T-helper 1 cell treated with Interleukin-12 subunit alpha and Interleukin-12 subunit beta and Interleukin-4 antibody, amounts not matched to agents 30 ng/mL and 1 ng/mL, for 36 hours (primary cell): ENCODE measurements around the gene CHODL. TPM values are rescaled to one million over a fixed set of nuclear protein-coding genes. Genes with fewer than 3 reads are reported as not detected.

Experiments used
- intact Hi-C: fragments of 100-400 bp; cut with micrococcal nuclease; formaldehyde crosslinking; loops from one replicate; pipeline ENCODE4 v1.15.1; 2024
- total RNA-seq: library from RNA; stranded (reverse); gene quantifications from 2 replicates; pipeline ENCODE4 v1.2.3, GENCODE V29; 2022

The CHODL gene, protein sequence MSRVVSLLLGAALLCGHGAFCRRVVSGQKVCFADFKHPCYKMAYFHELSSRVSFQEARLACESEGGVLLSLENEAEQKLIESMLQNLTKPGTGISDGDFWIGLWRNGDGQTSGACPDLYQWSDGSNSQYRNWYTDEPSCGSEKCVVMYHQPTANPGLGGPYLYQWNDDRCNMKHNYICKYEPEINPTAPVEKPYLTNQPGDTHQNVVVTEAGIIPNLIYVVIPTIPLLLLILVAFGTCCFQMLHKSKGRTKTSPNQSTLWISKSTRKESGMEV
- not detected in 2 replicates for total RNA-seq

GRCh38 chr21:18244671-18245463 lies at the start of gene CHODL:
Gene CHODL, plus strand, starts transcription at chr21:18244833. Its CDS starts 391 bp downstream, at chr21:18245224.
- intact Hi-C loops, result loop anchor here (5.0 kb wide), 1 partner anchor 558 kb away; no protein-coding TSS in a partner anchor

GRCh38 chr21:18204931-18205330 lies 39.7 kb upstream of the CHODL start:
- intact Hi-C loops, result no loop called here

DNA sequence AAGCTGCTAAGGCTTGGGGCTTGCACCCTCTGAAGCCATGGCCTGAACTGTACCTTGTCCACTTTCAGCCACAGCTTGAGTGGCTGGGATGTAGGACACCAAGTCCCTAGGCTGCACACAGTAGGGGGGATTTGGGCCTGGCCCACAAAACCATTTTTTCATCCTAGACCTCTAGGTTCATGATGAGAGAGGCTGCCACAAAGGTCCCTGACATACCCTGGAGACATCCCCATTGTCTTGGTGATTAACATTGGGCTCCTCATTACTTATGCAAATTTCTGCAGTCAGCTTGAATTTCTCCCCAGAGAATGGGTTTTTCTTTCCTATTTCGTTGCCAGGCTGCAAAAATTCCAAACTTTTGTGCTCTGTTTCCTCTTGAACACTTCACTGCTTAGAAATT lies 26.3 kb upstream of the CHODL start:
- intact Hi-C loops, result no loop called here

DNA sequence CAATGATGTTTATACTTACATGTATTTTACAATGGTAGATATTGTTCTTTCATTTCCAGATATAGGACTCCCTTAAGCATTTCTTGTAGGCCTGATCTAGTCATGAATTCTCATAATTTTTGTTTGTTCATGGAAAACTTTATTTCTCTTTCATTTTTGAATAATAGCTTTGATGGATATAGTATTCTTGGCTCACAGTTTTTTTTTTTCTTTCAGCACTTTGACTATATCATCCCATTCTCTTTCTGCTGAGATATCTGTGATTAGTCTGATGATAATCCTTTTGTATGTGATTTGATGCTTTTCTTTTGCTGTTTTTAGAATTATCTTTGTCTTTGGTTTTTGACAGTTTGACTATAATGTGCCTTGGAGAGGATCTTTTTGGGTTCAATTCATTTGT lies 24.1 kb upstream of the CHODL start:
- intact Hi-C loops, result no loop called here

GRCh38 chr21:18222346-18222745 lies 22.3 kb upstream of the CHODL start:
- intact Hi-C loops, result no loop called here

DNA sequence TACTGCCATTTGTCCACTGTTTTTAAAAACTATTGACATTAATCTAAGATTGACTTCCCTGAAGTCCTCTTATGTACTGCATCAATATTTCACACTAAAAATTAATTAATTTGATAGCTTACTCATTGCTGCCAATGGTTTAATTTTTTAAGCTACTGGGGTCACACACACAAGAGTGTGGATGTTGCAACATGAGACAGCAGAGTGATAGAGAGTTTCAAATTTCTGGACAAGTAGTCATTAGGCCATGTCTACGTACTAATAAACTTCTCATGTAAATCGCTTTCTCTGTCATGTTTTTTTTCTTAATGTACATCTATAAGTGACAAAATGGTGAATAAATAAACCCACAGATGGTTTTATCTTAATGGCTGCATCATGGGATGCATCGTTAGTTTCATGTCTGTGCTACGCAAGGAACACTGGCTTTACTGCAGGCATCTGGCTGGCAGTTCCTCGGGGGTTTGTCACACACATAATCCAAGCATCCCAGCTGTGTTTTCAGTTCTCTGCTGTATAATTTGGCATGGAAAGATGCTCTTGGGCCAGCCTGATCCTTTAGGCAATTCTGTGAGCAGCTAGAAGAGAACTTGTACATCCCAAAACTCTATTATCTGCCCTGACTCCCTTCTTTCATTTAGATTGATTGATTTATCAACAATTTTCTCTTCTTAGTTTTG lies 16.4 kb upstream of the CHODL start:
- intact Hi-C loops, result no loop called here

DNA sequence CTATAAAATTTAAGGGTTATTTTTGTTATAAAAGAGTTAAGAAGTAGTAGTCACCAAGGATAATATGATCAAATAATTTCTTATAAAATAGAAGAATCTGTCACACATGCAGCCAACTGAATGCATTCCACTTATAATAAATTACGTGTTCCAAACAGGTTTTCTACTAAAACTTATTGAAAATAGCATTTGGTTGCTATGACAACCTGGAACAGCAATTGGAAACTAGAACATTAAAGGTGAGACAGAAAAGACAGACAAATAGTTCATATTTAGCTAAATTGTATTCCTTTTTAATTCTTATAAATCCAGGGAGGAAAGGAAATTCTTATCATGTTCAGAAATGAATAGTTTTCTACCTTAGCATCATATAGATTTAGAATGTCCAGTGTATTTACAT lies 9.1 kb upstream of the CHODL start:
- intact Hi-C loops, result no loop called here

DNA sequence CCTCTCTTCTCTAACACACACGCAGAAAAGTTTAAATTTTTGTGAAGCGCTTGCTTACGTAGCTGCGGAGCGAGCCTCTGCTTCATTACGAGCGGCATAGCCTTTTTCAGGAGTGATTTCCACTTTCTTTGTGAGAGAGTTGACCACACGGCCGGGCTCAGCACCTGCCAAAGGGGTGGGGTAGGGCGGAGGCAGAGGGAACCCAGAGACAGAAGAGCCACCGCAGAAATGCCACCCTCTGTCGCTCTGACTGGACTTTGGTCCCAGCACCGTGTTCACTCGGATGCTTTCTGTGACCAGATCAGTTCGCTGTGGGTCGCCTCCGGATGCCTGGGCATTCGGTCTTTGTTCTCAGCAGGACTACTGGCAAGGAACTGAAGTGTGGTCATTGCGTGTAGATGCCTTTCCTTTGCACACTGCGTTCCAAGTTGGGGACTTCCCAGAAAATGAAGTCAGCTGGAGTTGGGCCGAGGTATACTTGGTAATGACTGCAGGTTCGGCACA lies 883 bp downstream of the CHODL start:
- intact Hi-C loops, result loop anchor here (5.0 kb wide), 1 partner anchor 558 kb away; no protein-coding TSS in a partner anchor

- intact Hi-C loops, result loop anchor here (5.0 kb wide), 1 partner anchor 561 kb away; no protein-coding TSS in a partner anchor
Observed at GRCh38 chr21:18248171-18248570, 3.5 kb downstream of the CHODL start.

DNA sequence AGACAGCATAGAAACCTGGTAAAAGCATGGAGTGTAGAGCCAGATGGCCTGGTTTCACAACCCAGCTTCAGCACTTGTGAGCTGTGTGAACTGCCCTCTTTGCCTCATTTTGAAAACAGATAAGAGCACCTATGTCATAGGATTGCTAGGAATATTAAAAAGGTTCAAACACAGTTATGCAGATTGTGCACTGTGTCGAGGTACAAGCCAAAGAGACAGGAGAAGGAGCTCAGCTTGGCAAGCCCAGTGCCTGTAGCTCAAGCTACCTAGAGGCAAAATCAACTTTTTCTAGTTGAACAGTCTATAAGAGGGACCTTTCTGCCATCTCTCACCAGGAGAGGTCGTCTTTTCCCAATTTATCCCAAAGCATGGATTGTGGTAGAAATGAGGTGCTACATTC lies 5.0 kb downstream of the CHODL start:
- intact Hi-C loops, result loop anchor here (5.0 kb wide), 2 partner anchors 457 to 562 kb away; no protein-coding TSS in a partner anchor

- intact Hi-C loops, result loop anchor here (5.0 kb wide), 1 partner anchor 459 kb away; no protein-coding TSS in a partner anchor
Observed at GRCh38 chr21:18251065-18251464, 6.4 kb downstream of the CHODL start.

DNA sequence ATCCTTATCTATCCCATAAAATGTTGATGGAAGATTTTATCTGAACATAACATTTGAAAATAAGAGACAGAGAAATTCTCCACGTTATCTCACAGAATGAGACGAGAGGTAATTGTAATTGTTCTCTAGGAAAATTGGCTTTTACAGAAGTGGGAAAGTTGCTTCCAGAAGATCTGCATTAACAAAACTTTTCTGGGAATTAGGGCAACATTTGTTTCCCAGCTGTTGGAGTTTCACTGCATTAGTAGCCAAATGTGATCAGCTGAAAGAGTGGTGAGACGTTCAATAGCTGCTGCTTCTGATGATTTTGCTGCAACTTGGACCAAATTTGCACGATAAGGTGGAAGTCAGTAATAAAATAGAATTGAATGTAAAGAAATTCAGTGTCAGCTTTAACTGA lies 7.6 kb downstream of the CHODL start:
- intact Hi-C loops, result loop anchor here (5.0 kb wide), 1 partner anchor 460 kb away; no protein-coding TSS in a partner anchor

- intact Hi-C loops, result loop anchor here (5.0 kb wide), 1 partner anchor 460 kb away; no protein-coding TSS in a partner anchor
Observed at GRCh38 chr21:18252680-18253079, 8.0 kb downstream of the CHODL start.

DNA sequence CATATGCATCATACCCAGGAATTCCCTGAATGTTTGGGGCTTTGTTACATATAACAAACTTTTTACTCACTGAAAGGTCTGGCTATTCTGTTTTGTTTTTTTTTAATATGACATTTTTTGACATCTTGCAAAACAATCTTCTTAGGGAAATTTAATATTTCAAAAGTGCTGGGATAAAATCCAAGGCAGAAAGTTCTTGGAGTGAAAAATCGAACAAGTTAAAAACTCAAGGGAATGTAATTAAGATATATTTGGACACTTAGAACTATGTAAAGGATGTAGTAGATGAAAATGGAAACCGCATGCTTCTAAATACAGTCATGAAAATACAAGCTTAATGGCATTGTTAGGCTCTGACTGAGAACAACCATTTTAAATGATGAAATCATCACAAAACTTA lies 8.6 kb downstream of the CHODL start:
- intact Hi-C loops, result loop anchor here (5.0 kb wide), 1 partner anchor 461 kb away; no protein-coding TSS in a partner anchor

DNA sequence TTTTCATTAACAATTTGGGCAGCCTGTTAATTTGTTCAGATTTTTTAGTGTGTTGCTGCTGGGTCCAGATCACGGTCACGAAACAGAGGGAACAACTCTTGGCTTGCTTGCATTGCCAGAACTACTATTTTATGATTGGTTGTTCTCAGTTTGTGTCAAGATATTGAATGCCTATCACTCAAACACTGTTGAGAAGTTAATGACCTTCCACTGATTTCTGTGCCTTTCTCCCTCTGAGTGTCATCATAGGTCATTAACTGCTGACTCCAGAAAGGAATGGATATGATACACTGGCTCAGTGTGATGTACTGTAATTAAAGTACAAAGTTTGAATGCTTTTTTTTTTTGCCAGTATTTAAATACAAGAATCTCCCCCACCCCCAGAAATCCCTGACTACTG lies 9.2 kb downstream of the CHODL start:
- intact Hi-C loops, result loop anchor here (5.0 kb wide), 1 partner anchor 461 kb away; no protein-coding TSS in a partner anchor

GRCh38 chr21:18265944-18266343 lies 21.3 kb downstream of the CHODL start:
- intact Hi-C loops, result no loop called here

DNA sequence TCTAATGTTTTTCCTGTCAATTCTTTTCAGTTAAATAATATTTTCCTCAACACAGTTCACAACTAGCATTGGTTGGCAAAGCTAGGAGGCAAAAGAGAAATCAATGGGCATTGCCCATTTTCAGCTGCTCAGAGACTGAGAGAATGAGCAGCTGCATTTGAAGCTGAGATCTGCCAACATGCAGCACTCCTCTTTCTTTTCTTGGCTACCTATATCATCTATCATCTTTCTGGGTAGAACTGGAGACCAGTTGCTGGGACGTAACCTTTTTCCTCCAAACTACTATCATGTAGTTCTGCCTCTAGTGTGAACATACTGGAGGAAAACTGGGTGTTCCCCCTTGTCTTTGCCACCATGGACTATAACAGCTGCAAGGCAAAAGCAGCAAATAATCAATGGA lies 22.9 kb downstream of the CHODL start:
- intact Hi-C loops, result no loop called here

DNA sequence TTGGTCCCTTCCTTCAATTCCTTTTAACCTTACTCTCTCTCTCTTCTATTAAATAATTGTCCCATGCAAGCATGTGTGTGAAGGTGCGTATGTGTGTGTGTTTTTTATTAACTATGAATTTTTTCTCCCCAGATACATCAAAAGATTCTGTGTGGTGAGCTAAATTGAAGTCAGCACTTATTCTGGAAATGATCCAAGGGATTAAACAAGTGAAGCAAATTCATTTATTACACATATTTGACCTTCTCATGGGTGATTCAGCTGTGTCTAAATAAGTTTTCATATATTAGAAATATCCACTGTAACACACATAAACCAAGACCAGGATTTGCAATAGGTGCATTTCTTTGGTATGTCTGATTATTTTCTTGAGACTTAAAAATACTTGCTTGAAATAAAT lies 24.3 kb downstream of the CHODL start:
- intact Hi-C loops, result no loop called here

DNA sequence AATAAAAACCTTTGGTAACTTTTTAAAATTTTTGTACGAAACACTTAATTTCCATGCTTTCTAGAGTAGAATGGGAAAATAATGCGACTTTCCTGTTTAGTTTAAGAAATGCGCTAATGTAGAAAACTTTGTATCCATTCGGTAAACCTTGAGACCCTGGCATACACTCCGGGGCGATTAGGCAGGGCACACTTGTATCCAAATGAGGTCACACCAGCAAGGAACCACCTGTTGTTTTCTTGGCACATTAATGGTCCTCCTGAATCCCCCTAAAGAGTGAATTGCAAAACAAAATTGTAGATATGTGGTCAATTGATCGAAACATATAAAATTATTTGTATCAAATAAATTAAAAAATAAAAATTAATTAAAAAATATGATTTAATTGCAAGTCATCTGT lies 25.2 kb downstream of the CHODL start:
- intact Hi-C loops, result no loop called here

- intact Hi-C loops, result no loop called here
Observed at GRCh38 chr21:18273400-18273799, 28.8 kb downstream of the CHODL start.

- intact Hi-C loops, result no loop called here
Observed at GRCh38 chr21:18274370-18274769, 29.7 kb downstream of the CHODL start.
